Muscle of back (tissue), 10 donors: Measurements from ENCODE around the gene USP35. TPM values are rescaled to one million over a fixed set of nuclear protein-coding genes. Genes with fewer than 3 reads are reported as not detected.

Source experiments
- polyA plus RNA-seq, 10 donors: library from polyadenylated mRNA; unstranded; fragments of 120-200 nt; gene quantifications; one replicate each; pipeline ENCODE4 v1.2.1, GENCODE V29; 2013; ENCODE audit not compliant: insufficient read length in 10 of 10

Gene USP35
- polyA plus RNA-seq, 10 donors = 2.9 to 5.6 (median 4.1) TPM

Other genes with a start within 250 kb of the USP35 start
- gene INTS4, start 194.3 kb upstream of the USP35 start, polyA plus RNA-seq = 10 to 100 TPM; 16.4 to 32.8 (median 25.3) TPM
- gene KCTD14, start 165.6 kb upstream of the USP35 start, polyA plus RNA-seq = 1 to 10 TPM in 8 of 10 donors, under 1 TPM in 2; 0.66 to 1.8 (median 1.4) TPM
- gene THRSP, start 125.1 kb upstream of the USP35 start, polyA plus RNA-seq = under 1 TPM in 9 of 10 donors, not detected in 1; 0.11 to 0.99 (median 0.17) TPM
- 100 to 1,000 TPM; 118 to 189 (median 155) TPM for gene NDUFC2, start 109.1 kb upstream of the USP35 start, polyA plus RNA-seq
- gene ALG8, start 49.3 kb upstream of the USP35 start, polyA plus RNA-seq = 10 to 100 TPM; 18.4 to 35.3 (median 25.6) TPM
- gene KCTD21, start 293 bp upstream of the USP35 start, polyA plus RNA-seq = 1 to 10 TPM; 5.9 to 7.4 (median 6.7) TPM
- gene GAB2, start 228.9 kb downstream of the USP35 start, polyA plus RNA-seq = 10 to 100 TPM; 12.5 to 17.6 (median 14.2) TPM